ENCODE measurements around the gene ZSWIM5.
"Not testable (repeated sequence)": the region's sequence is repeated elsewhere in the genome, so short reads cannot be mapped to it uniquely, and the experiment has no call there.

ZSWIM5 gene

DNA sequence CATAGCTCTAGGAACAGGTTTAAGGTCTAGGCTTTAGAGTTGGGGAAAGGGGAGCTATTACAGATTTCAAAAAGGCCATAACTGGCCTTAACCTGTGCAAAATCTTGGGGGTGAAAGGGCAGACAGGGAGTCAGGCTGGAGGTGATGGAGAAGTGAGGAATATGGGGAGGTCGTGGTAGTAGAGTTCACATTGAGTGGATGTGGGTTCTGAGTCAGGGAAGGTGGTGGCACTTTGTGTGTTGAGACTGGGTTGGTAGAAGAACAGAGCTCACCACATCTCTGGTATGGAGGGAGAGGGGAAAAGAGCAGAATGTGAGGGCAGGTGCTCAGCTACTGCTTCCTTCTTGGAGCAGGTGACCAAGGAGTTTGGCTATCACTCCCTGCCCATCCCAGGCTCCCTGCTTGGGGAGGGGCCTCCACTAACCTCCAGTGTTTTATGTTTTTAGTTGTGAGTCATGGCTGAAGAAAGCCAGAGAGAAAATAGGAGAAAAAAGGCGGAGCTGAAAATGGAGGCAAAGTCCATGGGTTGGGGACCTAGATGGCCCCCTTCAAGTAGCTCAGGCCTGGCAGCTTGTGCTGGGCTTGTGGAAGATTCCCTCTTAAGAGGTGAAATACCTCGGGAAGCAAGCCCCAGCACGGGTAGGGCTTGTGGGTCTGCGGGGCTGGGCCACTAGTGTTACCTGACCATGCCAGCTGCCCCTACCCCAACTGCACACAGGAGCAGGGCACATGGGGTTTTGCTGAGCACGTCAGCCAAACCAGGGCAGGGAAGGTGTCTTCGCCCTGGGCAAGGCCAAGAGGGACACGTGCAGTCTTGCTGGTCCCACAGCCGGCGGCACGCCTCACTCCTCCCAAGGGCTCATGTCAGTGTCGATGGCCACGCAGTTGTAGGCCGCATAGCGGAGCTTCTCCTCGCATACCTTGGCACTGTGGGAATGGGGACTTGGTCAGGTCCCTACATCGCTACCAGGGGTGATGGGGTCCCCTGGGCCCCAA, 203.5 kb downstream of the ZSWIM5 start:
- Histone ChIP-seq H3K4me3 (replicated peaks; ENCODE audit: low read depth, low read length) (no peak overlapping the region), H3K36me3 (ENCODE audit: control insufficient read depth, insufficient read depth, low read length) (peaks cover 31% of the 10 kb centered on the region), H3K27me3 (replicated peaks; ENCODE audit: control insufficient read depth, insufficient read depth, low read length) (no peaks in the 10 kb centered on the region)
- no peak for DNase-seq (ENCODE audit: extremely low read depth, insufficient read length)
- TF ChIP-seq, protein P1, sequence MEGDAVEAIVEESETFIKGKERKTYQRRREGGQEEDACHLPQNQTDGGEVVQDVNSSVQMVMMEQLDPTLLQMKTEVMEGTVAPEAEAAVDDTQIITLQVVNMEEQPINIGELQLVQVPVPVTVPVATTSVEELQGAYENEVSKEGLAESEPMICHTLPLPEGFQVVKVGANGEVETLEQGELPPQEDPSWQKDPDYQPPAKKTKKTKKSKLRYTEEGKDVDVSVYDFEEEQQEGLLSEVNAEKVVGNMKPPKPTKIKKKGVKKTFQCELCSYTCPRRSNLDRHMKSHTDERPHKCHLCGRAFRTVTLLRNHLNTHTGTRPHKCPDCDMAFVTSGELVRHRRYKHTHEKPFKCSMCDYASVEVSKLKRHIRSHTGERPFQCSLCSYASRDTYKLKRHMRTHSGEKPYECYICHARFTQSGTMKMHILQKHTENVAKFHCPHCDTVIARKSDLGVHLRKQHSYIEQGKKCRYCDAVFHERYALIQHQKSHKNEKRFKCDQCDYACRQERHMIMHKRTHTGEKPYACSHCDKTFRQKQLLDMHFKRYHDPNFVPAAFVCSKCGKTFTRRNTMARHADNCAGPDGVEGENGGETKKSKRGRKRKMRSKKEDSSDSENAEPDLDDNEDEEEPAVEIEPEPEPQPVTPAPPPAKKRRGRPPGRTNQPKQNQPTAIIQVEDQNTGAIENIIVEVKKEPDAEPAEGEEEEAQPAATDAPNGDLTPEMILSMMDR (IDR thresholded peaks at IDR 0.05; ENCODE audit: insufficient read depth, low read length, poor library complexity, severe bottlenecking), result no peak

DNA sequence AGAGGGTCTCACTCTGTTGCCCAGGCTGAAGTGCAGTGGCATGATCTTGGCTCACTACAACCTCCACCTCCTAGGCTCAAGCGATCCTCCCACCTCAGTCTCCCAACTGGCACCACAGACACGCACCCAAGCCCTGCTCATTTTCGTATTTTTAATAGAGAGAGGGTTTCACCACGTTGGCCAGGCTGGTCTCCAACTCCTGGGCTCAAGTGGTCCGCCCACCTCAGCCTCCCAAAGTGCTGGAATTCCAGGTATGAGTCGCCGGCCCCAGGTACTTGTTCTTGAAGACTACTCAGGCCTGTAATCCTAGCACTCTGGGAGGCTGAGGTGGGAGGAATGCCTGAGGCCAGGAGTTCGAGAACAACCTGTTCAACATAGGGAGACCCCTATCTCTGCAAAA, 204.8 kb downstream of the ZSWIM5 start:
- not testable (repeated sequence) for DNase-seq (ENCODE audit: extremely low read depth, insufficient read length); H3K4me3 ChIP-seq (replicated peaks; ENCODE audit: low read depth, low read length); H3K27me3 ChIP-seq (replicated peaks; ENCODE audit: control insufficient read depth, insufficient read depth, low read length)
- H3K36me3 ChIP-seq (ENCODE audit: control insufficient read depth, insufficient read depth, low read length), result peaks cover 24% of the 10 kb centered on the region

DNA sequence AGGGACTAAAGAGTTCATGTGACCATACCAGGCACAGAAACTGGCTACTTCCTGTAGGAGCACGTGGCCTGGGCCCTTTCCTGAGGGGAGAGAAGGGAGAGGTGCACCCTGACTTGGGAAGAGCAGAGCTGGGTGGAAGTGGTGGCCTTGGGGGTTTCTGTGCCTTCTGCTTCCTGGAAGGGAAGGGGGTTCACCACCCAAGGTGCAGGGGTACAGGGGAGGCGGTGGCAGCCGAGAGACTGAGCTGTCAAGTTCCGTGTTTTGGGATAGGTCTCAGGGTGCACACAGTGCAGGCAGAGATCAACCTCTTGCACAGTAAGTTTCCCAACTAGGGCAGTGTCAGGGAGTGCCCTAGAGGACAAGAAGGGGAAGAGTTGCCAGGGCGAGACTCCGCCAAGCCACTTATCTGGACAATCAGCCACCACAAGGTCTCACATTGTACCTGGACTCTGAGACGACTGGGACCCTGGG, 205.4 kb downstream of the ZSWIM5 start:
- no peak overlapping the region for H3K4me3 ChIP-seq (replicated peaks; ENCODE audit: low read depth, low read length)
- no peak for DNase-seq (ENCODE audit: extremely low read depth, insufficient read length)
- peaks cover 24% of the 10 kb centered on the region for H3K36me3 ChIP-seq (ENCODE audit: control insufficient read depth, insufficient read depth, low read length)
- TF ChIP-seq, protein P1 (IDR thresholded peaks at IDR 0.05; ENCODE audit: insufficient read depth, low read length, poor library complexity, severe bottlenecking), result no peak
- H3K27me3 ChIP-seq (replicated peaks; ENCODE audit: control insufficient read depth, insufficient read depth, low read length), result no peaks in the 10 kb centered on the region

DNA sequence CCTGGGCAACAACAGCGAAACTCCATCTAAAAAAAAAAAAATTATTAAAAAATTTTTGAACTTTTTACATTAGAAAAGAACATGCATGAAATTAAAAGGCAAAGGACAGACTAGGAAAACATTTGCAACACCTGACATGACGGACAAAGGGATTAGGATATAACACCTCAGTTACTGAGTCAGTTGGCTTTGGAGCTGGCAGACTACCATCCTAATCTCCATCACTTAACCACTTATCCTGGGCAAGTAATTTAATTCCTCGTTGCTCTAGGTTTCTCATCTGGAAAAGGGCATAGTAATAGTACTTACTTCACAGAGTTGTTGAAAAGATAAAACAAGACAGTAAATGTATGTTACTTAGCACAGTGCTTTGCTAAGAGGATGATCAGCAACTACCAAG, 207.2 kb downstream of the ZSWIM5 start:
- Histone ChIP-seq H3K27me3 (replicated peaks; ENCODE audit: control insufficient read depth, insufficient read depth, low read length) (no peaks in the 10 kb centered on the region), H3K36me3 (ENCODE audit: control insufficient read depth, insufficient read depth, low read length) (peaks cover 11% of the 10 kb centered on the region), H3K4me3 (replicated peaks; ENCODE audit: low read depth, low read length) (no peak overlapping the region)
- no peak for DNase-seq (ENCODE audit: extremely low read depth, insufficient read length)
- TF ChIP-seq, protein P1 (IDR thresholded peaks at IDR 0.05; ENCODE audit: insufficient read depth, low read length, poor library complexity, severe bottlenecking), result no peak

DNA sequence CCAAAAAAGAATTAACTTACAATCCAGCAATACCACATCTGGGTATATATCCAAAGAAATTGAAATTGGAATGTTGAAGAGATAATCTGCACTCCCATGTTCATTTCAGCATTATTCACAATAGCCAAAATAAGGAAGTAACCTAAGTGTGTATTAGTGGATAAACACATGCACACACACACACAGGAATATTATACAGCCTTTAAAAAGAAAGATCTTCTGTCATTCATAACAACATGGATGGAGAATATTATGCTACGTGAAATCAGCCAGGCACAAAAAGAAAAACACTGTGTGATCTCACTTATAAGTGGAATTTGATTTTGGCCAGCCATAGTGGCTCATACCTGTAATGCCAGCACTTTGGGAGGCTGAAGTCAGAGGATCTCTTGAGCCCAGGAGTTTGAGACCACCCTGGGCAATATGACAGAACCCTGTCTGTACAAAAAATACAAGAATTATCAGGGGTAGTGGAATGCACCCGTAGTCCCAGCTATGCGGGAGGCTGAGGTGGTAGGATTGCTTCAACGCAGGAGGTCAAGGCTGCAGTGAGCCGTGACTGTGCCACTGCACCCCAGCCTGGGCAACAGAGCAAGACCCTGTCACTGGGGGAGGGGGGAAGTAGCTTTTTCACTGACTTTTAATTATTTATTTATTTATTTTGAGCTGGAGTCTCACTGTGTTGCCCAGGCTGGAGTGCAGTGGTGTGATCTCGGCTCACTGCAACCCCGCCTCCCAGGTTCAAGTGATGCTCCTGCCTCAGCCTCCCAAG, 210.8 kb downstream of the ZSWIM5 start:
- Histone ChIP-seq H3K4me3 (replicated peaks; ENCODE audit: low read depth, low read length) (no peak overlapping the region), H3K27me3 (replicated peaks; ENCODE audit: control insufficient read depth, insufficient read depth, low read length) (no peaks in the 10 kb centered on the region), H3K36me3 (ENCODE audit: control insufficient read depth, insufficient read depth, low read length) (no peaks in the 10 kb centered on the region)
- DNase-seq (ENCODE audit: extremely low read depth, insufficient read length), result no peak
- TF ChIP-seq, protein P1 (IDR thresholded peaks at IDR 0.05; ENCODE audit: insufficient read depth, low read length, poor library complexity, severe bottlenecking), result no peak
